Testis (tissue), 2 donors: ENCODE data around the gene CAMTA1.

Experiments used
- CTCF ChIP-seq, 3 experiments: fragments of 450-650 bp in 2 of 3; fragments of 200-600 bp in 1 of 3; sonication (generic) in 1 of 3; IDR thresholded peaks; one replicate each; pipeline ENCODE4 v1.5.1; 2016 to 2019; ENCODE audit warnings: antibody characterized with exemption in 3 of 3, mild to moderate bottlenecking in 2 of 3, moderate library complexity in 1 of 3
- POLR2A ChIP-seq: fragments of 450-650 bp; IDR thresholded peaks from one replicate; pipeline ENCODE4 v1.6.1; 2017; ENCODE audit warnings: antibody characterized with exemption, mild to moderate bottlenecking, moderate library complexity

GRCh38 chr1:7648761-7649384, 863.6 kb downstream of the CAMTA1 start:
- TF ChIP-seq CTCF (IDR thresholded peaks at IDR 0.05) (no peak), POLR2A (no peak)
